GM21515 (cell line): ENCODE data around the gene APOA1.
"Not testable (repeated sequence)": the region's sequence is repeated elsewhere in the genome, so short reads cannot be mapped to it uniquely, and the experiment has no call there.

Experiments used
- ATAC-seq: cut with Tn5 transposase; IDR thresholded peaks from one replicate; pipeline ENCODE4 v1.9.1; 2021; ENCODE audit not compliant: unreplicated experiment

The APOA1 gene

DNA sequence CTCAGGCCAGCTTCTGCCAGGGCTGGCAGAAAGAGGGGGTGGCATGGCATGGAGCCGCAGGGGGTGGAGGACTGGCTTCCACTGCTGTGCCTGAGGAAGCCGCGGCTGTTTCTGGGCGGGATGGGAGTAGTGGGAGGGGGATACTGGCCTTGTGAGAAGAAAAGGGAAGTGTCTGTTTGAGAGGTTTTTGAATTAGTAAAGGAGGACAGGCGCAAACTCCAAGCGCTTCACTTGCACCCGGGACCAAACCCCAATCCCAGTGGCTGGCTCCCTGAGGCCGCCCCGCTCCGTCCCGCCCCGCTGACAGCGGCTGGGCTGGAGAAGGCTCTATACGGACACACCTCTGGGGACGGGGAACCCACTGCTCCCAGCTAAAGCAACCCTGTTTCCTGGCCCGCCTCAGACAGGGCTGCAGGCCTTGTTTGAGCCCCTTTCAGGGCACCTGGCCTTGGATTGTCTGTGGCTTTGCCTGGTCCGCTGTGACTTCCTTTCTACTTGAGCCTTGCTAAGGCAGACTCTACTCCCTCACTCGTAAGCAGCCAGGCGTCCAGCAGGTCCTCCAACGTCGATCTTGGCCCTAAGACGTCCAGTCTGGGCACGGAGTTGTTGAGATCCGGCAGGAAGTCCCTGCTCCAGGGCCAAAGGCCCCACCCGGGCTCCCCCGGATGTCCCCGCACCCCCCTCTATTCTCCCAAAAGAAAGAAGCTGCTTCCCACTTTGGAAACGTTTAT is 2.2 kb downstream of the APOA1 start:
- ATAC-seq, result no peak

GRCh38 chr11:116834535-116835041 is 2.8 kb downstream of the APOA1 start:
- not testable (repeated sequence) for ATAC-seq

DNA sequence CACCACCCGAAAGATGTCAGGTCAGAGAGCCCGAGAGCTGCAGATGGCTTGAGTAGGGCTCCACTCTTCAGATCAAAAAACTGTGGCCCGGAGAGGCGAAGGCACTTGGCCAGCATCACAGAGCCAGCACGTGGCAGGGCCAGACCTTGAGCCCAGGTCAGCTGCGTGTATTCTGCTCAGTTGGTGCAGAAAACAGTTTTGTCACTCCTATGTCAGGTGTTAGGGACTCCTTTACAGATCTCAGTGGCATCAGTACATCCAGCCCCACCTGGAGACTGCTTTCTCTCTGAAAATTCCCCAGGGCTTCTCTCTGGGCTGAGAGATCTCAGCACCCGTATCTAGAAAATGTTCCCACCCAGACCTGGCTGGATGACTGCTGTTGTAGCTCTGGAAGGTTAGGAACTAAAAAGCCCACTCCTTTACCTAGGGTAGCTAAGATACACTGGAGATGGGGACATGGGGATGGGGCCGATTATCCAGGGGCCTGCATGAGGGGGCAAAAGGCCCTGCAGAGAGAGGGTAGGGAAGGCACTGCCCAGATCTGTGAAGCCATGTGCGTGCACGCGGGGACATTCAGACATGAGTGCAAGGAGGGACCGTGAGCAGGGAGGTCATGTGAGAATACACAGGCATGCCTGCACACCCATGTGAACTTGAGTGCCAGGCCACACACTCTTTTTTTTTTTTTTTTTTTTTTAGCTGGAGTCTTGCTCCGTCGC is 3.4 kb downstream of the APOA1 start:
- no peak for ATAC-seq

DNA sequence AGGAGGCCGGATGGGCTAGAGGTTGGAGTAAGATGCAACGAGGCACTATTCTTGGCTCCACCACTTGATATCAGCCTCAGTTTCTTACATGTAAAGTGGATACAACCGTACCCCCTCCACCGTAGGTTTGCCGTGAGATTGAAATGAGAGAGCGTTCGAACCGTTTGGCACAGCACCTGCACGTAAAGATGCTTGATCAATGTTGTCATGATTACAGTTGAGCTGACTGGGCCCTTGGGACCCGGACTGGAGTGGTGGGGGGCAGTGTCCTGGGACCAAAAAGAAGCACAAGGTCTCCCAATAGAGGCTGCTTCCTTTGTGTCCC is 4.0 kb downstream of the APOA1 start:
- ATAC-seq, result no peak

- no peak for ATAC-seq
These were observed 4.8 kb downstream of the APOA1 start for GRCh38 chr11:116832350-116833290.

- no peak for ATAC-seq
These were observed 5.6 kb downstream of the APOA1 start for GRCh38 chr11:116831790-116832349.

GRCh38 chr11:116830184-116830912 is 7.1 kb downstream of the APOA1 start:
- no peak for ATAC-seq

- no peak for ATAC-seq
These were observed 7.8 kb downstream of the APOA1 start, which contains the start of gene APOC3 for GRCh38 chr11:116829525-116830183. TSS of gene APOC3 (plus strand) at chr11:116829907. CDS start at chr11:116830583, 676 bp downstream.

DNA sequence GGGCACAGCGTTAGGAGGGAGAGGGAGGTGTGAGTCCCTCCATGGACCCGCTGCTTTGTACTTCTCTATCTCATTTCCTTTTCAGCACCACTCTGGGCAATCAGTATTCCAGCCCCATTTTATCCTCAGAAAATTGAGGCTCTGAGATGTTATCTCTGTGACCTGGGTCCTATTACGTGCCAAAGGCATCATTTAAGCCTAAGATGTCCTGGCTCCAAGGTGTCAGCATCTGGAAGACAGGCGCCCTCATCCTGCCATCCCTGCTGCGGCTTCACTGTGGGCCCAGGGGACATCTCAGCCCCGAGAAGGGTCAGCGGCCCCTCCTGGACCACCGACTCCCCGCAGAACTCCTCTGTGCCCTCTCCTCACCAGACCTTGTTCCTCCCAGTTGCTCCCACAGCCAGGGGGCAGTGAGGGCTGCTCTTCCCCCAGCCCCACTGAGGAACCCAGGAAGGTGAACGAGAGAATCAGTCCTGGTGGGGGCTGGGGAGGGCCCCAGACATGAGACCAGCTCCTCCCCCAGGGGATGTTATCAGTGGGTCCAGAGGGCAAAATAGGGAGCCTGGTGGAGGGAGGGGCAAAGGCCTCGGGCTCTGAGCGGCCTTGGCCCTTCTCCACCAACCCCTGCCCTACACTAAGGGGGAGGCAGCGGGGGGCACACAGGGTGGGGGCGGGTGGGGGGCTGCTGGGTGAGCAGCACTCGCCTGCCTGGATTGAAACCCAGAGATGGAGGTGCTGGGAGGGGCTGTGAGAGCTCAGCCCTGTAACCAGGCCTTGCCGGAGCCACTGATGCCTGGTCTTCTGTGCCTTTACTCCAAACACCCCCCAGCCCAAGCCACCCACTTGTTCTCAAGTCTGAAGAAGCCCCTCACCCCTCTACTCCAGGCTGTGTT is 8.5 kb downstream of the APOA1 start:
- ATAC-seq, result no peak

- no peak for ATAC-seq
These were observed 10.0 kb downstream of the APOA1 start for GRCh38 chr11:116827461-116827860.

DNA sequence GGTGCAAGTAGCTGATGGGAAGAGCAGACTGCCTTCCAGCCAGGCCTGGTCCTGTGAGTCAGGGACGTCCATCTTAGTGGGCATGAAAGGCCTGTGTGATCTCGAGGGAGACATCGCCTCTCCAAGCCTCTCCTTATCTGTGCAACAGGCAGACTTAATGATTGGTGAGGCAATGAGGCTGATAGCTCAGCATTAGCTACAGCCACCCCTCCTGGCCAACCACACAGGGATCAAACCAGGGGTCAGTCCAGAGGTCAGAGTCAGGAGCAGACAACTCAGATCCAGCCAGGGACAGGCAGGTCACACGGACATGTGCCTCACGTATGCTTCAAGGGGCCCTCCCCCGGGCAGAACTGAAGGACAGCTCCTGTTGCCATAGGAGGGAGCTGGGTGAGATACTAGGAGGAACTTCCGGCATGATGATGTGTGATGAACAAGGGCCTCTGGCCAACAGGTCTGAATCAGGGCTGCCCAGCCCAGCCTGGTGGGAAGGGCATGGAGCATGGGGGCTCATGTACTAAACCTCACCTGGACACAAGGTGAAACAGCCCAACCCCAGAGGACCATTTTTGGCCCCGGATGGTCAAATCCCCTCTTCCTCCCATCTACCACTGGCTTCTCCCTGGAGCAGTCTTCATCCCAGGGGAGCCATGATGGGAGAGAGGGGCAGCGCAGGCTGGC is 10.5 kb downstream of the APOA1 start:
- ATAC-seq, result no peak

DNA sequence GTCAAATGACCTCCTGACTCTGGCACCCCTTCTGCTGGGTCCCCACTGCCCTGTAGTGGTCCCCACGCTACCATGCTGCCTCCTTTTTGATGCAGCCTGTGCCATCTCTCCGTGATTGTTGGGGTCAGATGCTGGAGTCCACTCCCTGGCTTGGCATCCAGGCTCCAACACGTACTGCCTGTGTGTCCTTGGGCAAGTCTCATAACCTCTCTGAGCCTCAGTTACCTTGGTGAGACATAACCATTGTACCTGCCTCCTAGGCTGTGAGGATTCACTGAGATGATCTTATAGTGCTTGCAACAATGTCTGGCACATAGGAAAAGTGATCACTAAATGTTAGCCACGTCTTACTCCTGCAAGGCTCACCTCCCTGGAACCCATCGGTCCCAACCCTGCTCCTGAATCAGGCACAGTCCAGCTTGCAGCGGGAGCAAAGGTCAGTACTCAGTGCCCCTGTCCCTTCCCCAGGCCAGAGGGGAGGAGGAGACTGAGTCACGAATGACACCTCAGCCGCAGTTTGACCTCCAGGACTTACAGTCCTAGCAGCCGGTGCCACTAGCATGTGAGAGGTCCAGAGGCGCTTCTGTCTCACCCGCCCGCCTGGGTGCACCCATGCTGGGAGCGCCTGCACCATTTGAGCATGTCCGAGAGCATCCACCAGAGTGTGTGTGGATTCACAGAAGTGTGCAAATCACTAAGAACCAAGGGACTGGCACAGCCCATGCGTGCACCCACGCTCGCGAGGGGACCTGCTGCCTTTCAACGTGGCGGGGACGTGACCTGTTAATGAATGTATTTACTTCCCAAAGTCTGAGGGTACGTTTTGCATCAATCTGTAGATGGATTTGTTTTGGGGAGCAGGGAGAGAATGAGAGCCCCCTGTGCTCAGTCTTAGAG is 11.3 kb downstream of the APOA1 start:
- no peak for ATAC-seq

- no peak for ATAC-seq
These were observed 12.0 kb downstream of the APOA1 start for GRCh38 chr11:116825434-116825833.

DNA sequence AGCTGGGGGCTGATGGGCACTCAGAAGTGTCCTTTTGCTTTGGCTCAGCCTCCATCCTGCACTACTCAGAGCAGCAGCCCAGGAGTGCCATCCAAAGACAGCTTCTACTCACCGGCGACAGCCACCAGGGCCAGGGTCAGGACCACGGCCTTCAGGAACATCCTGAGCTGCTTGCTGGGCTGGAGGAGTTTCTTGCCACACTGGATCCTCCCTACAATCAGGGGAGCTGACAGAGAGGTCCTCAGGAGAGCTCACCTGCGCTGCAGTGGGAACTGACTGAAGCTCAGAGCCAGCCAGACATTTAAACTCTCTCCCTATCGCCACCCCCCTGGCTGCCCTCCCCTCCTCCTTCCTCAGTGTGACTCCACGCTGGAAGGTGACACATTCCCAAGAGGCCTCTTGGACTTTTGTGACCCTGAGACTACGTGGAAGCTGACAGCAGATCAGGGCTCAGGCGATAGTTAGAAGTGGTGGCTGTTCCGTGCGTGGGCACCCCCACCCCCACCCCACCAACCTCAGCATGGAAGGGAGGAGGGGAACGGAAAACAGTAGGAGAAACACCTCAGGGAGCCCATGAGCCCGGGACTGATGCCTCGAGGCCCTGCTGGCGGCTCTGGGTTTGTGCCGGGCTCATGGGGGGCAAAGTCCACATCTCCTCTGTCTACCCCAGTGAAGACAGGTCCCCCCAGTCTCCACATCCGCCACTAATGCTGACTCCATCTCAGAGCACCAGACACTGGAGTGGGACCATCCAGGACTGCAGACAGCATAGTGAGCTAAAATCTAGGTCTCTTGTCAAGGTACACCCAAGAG is 14.2 kb downstream of the APOA1 start, which contains the start of gene APOA4:
TSS of gene APOA4 (minus strand) at position 274 of the 813 bp plus-strand sequence. CDS start at position 161, 113 bp downstream.
- no peak for ATAC-seq

DNA sequence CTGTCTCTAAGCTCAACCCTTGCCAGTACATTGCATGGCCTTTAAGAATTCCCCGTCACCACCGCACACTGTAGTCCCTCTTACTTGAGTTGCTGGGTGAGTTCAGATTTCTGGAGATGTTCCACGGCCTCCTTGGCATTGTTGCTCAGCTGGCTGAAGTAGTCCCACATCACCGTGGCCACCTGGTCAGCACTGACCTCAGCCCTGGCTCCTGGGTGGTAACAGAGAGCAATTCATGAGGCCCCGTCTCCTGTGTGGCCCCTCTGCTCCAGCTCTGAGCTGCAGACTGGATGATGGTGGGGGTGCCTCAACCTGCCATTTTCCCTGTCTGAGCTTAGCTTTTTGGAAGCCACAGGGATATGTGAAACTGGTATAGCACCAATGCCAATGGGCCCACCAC is 14.8 kb downstream of the APOA1 start:
- no peak for ATAC-seq
